Upper lobe of left lung (tissue), 4 donors: Measurements from ENCODE around the gene FYB1.

Experiments used
- POLR2AphosphoS5 ChIP-seq, 2 donors: sonication (generic); formaldehyde crosslinking; IDR thresholded peaks; one replicate each; pipeline ENCODE4 v1.5.1; 2017; ENCODE audit warnings: antibody characterized with exemption in 2 of 2
- TF ChIP-seq, protein P1 (sequence below), 6 experiments: fragments of 450-650 bp in 4 of 6; fragments of 200-600 bp in 2 of 6; sonication (generic) in 2 of 6; IDR thresholded peaks; one replicate each; pipeline ENCODE4 v1.5.1; 2016 to 2019; ENCODE audit warnings: antibody characterized with exemption in 6 of 6

DNA sequence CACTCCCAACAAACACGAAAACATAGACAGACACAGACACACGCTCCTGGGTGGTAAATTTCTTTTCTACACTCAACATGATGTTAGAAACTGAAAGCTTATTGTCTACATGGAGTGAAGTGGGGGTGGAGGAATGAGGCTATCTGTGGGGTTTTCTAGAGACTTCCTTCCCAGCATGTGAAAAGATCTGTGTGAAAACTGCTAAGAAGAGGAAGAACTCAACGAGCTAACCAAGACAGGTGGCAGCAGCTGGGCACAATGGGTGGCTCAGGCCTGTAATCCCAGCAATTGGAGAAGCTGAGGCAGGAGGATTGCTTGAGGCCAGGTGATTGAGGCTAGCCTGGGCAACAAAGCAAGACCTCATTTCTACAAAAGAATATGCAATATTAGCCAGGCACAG, 7.6 kb downstream of the FYB1 start:
- TF ChIP-seq, protein P1, sequence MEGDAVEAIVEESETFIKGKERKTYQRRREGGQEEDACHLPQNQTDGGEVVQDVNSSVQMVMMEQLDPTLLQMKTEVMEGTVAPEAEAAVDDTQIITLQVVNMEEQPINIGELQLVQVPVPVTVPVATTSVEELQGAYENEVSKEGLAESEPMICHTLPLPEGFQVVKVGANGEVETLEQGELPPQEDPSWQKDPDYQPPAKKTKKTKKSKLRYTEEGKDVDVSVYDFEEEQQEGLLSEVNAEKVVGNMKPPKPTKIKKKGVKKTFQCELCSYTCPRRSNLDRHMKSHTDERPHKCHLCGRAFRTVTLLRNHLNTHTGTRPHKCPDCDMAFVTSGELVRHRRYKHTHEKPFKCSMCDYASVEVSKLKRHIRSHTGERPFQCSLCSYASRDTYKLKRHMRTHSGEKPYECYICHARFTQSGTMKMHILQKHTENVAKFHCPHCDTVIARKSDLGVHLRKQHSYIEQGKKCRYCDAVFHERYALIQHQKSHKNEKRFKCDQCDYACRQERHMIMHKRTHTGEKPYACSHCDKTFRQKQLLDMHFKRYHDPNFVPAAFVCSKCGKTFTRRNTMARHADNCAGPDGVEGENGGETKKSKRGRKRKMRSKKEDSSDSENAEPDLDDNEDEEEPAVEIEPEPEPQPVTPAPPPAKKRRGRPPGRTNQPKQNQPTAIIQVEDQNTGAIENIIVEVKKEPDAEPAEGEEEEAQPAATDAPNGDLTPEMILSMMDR (IDR thresholded peaks at IDR 0.05), result no peak
- no peak for TF ChIP-seq POLR2AphosphoS5 (IDR thresholded peaks at IDR 0.05)
